GM18507 (cell line): ENCODE data around the gene CDH8.
"Not testable (repeated sequence)": the region's sequence is repeated elsewhere in the genome, so short reads cannot be mapped to it uniquely, and the experiment has no call there.

ENCODE experiments used
- DNase-seq: peaks from one replicate; pipeline ENCODE4 v3.0.0; 2011; ENCODE audit warnings: low read depth; ENCODE audit not compliant: insufficient read length; ENCODE audit errors: extremely low spot score
- FAIRE-seq: peaks from 2 replicates; lab custom pipeline; 2011; peaks lifted over from hg19 to GRCh38; lab: Jason Lieb, UNC

Gene CDH8

DNA sequence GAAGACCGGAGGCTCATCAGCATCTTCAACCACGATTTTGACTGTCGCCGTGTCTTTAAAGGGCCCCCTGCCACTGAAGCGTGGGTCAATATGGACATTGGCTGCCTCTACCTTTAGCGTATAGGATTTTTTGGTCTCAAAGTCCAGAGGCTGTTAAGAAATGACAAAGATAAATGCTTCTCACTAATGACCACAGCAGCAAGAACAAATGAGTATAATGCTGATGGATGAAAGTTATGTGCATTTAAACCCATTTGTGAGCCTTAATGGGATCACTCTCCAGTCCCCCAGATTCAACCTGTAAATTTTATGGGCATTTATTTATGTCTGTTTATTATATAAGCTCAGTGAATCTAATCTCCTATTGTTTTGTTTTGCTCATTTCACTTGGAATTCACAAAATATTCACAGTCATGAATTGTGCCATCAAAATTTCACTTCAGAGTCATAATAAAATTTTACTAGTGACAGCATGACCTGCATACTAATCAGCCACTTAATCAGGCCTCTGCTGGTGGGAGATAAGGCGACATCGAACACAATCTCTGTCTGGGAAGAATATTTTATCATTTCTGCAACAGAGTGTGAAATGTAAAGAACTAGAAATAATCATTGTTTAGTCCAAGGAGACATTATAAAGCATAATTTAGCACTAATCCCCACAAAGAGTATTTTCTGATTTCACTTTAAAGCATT is 218.5 kb downstream of the CDH8 start:
- FAIRE-seq (no peak), DNase-seq (no peak)

DNA sequence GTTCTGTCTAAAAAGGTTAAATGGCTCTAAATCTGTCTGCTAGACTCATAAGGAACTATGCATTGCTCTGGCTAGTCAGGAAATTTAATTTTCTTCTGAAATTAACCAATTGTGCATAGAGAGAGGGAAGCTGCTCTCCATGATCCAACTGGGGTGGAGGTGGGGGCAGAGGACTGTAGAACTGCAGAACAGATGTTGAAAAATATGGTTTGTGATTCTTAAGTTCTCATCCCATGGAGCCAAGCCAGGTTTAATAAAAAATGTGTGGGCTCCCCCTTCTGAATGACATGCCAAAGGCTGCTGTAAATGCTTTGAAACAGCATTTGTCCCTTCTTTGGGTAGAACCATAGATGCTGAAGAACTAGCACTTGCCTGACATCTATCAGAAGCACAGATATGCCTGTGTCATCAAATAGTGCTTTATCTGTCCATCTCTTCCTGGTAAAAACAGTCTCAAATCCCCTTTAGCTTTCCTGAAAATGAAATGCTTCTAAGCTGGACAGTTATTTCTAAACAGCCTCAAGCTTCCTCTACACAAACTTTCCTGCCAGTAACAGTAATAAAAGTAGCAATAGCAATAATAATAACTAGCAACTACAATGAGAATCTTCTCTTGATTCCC is 221.4 kb downstream of the CDH8 start:
- FAIRE-seq: no peak

DNA sequence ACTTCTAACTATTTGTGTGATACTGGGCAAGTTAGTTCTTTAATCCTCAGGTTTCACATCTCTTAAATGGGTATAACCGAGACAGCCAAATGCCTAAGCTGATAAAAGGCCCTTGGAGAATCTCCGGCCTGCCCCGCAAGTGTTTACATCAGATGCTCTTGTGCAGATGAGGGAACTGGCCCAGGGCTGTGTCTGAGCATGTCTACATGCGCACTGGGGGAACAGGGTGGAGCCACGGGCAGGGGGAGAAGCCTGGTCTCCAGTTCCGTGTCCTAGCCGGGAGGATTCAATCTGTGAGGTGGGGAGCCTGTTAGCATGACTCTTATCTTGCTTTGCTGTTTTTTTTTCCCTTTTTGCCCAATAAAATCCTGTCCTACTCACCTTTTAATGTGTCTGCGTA is 222.9 kb downstream of the CDH8 start:
- FAIRE-seq (no peak), DNase-seq (no peak)

More for the DNA sequence above, 221.4 kb downstream of the CDH8 start:
- DNase-seq: no peak

DNA sequence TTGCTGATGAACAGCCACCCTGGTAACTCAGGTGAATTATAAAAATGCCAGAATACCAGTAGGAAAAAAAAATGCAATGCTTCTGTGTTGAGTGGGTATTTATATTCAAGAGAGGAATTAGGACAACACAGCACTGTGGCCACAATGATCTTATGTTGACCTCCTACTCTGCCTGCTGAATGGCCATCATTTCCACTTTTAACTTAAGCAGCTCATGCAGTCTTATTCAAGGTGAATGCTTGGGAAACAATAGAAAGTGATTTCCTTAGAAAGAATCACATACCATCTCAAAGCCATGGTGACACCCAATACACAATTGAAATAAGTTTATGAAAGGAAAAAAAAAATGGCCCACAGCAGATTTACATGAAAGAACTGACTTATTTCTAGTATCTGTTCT is 224.0 kb downstream of the CDH8 start:
- no peak for FAIRE-seq
- DNase-seq: no peak

DNA sequence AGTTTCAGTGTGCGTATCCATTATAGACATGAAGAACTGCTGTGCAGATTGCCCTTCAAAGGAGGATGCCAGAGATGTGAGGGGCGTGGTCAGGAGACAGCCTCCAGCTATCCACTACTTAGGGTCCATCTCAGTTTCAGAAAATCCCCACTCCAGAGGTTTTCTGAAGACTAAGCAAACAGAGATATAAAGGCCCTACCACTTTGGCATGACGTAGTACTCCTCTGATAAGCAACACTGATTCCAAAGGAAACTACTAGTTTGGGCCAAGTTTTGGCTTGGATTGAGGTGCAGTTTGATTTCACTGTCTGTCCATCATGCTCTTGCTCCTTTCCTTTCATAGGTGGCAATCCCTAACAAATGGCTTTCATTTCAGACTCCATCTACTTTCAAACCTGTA is 228.7 kb downstream of the CDH8 start:
- DNase-seq (no peak), FAIRE-seq (no peak)

DNA sequence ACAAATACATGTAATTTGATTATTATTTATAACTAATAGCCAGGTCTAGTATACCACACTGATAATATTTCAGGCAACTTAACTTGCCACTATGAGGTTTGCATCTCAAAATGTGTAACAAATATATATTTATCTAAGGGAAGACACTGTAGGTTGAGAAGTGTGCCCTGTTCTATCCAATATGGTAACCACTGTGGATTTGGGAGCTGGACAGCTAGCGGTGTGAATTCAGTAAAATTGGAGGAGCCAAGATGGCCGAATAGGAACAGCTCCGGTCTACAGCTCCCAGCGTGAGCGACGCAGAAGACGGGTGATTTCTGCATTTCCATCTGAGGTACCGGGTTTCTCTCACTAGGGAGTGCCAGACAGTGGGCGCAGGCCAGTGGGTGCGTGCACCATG is 235.0 kb downstream of the CDH8 start:
- FAIRE-seq, DNase-seq: not testable (repeated sequence)

DNA sequence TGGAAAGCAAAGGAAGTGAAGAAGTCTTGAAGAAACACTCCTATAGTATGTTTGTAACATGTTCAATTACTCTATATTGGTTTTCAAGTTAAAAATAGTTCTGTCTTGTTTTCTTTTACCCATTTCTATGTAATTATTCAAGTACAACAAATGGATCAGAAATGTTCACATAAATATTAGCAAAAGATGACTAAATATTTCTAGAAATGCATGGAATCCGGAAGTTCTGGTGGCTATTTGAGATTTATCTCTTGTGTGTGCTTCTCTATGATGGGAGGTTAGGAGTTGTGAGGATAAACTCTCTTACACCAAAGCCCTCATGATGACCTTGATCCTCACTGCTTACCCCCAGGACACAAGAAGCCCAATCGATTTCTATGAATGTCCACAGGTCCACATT is 237.5 kb downstream of the CDH8 start:
- no peak for FAIRE-seq

DNA sequence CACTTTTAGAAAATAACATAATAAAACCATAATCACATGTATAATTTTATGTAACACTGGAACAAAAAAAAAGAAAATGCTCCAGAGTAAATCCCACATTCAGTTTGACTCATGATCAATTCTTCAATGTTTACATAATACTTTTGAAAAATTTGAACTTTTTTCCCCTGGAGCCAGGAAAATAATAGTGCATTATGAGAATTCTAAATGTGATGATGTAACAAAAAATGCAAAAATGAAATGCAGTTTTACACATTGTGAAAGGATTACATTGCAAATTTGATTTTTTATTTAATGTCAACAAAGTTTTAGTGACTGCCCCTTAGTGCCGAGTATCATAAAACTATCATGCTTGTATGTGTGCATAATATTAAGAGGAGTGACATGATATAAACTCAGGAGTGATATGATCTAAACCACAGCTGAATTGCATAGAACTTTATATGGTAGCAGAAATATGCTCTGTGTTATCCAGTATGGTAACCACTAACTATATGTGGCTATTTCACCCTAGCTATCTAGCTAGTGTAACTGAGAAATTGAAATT is 238.2 kb downstream of the CDH8 start:
- no peak for DNase-seq
- no peak for FAIRE-seq

More for the DNA sequence above, 237.5 kb downstream of the CDH8 start:
- DNase-seq: no peak

DNA sequence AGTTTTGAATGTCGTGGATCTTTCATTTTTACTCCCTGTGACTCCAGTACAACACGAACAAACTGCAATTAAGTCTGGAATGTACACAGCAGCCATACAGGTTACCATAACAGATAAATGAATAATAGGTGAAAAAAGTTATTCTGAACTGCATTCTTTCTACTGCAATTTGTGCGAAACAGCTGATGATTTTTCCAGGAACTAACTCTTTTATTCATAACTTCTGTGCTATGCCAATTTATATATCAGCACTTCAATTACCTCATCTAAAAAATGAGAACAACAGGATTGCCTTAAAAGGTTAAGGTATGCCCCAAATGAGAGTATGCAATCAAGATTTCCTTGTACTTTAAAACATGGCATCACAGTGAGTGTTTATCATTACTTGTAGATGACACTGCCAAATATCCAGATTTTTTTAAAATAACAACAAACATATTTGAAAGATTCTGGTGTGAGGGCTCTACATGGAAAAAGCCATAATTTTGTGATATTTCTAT is 238.9 kb downstream of the CDH8 start:
- FAIRE-seq: no peak
- DNase-seq: no peak

DNA sequence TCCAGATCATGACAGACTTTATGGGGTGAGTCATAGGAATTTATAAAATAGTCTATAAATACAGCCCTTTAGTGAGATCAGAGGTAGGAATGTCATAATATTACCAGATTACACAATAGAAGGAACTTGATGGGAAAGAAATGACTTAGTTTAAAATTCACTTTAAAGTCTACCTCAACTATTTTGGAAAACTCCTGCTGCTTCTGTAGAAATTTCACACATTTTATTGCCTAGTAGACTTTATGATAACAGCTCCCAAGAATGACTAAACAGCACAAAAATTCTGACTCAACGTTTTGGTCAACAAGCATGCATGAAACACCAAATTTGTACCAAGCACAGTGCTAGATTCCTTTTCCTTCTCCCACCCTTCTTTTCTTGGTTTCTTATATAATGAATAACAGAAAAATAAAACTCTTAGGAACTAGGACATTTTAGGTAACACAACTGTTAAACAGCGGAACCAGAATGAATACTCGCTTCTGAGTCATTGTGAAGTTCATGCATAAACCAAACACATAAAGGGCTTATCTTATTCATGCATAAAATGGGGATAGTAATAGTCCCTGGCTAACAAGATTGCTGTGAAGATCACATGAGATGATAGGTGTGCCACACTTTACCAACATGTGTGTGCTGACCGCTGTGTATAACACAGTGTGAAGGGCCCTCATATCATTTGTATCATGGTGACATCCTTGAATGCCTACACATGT is 243.9 kb downstream of the CDH8 start:
- DNase-seq (no peak), FAIRE-seq (no peak)

DNA sequence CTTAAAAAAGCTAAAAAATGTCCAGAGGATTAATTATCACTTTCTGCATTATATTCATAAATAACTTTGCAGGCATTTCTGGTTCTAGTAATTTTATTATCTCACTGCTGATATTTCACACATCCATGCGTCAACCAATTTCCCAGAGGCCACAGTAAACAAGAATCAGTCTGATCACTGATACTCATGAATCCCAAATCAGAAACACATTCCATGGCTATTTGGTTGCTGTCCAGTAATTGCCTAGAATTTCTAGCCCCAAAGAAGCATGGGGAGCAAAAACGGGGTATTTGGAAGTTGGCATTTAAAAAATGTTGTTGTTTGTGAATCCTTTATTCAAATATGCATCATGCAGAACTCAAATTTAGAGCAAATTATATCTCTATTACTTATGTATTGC is 244.8 kb downstream of the CDH8 start:
- DNase-seq (no peak), FAIRE-seq (no peak)

DNA sequence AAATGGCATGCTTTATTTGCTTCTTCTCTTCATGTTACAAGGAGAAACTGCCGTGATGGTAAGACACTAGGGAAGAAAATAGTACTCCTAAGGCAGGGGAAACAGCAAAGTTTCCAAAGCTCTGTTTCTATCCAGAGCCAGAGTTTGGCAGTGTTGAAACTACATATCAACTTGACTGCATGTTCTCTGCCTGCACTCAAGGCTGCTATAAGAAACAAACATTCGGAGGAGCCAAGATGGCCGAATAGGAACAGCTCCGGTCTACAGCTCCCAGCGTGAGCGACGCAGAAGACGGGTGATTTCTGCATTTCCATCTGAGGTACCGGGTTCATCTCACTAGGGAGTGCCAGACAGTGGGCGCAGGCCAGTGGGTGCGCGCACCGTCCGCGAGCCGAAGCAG is 254.4 kb downstream of the CDH8 start:
- not testable (repeated sequence) for DNase-seq, FAIRE-seq

DNA sequence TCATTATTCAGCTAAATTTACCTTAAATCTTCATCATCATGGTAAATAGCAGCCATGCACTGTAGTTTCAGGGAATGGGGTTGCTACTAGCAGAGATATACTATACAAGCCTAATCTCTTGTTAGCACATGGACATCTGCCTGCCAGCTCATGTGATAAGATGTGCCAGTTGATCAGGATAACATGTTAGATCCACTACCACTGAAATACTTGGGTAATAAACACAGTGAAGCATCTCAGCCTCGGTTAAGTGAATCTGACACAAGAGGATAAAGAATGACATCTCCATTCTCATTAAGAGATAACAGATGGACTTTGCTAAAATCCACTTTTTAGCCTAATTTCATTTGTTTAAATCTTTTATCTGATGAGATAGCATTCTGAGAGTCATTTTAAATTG is 256.1 kb downstream of the CDH8 start:
- FAIRE-seq (no peak), DNase-seq (no peak)

DNA sequence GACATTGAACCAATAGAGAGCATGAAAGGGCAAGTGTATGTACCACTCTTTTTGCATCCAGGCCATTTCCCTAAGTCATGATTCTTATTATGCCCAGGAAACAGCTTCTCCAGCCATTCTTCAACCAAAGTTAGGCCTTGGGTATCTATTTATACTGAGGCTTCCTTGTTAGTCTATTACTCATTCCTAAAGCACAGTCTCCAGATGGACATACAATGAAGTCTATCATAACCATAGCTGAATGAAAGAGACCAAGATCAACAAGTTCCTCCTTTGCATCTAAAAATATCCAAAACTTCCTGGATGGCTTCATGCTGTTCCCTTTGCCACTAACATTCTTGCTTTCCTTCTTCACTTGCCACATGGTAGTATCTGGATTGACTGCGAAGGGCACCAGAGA is 265.9 kb downstream of the CDH8 start:
- FAIRE-seq (no peak), DNase-seq (no peak)

DNA sequence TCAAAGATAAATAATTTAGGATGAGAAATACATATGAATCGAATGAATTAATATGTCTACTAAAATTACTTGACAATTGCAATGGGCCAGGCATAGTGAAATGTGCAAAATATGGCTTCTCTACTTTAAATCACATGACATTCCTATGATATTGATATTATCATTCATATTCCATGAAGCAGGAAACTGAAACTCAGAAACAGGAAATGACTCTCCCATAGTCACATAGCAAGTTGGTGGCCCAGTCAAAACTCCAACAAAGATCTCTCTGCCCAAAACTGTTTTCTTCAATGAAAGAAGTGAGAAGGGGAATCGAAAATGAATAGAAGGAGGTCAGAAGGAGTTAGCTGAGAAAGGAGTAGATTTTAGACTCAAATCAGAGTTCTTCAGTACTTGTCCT is 272.2 kb downstream of the CDH8 start:
- FAIRE-seq (no peak), DNase-seq (no peak)

DNA sequence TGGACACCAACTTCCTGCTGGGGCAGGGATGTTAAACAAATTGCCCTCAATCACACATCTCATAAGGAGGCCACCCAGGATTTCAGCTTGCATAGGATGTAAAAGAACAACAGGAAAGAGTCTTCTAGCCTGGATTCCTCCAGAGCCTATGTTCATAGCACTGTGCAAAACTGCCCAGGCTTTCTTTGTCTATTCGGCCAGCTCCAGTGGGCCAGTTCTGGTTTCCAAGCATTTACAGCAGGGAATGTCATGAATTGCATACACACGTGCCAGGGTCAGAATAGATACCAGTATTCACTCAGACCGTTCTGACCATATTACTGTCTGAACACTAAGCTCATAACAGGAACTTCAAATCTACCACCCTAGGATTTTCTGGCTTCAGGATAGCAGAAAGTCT is 273.2 kb downstream of the CDH8 start:
- FAIRE-seq (no peak), DNase-seq (no peak)

DNA sequence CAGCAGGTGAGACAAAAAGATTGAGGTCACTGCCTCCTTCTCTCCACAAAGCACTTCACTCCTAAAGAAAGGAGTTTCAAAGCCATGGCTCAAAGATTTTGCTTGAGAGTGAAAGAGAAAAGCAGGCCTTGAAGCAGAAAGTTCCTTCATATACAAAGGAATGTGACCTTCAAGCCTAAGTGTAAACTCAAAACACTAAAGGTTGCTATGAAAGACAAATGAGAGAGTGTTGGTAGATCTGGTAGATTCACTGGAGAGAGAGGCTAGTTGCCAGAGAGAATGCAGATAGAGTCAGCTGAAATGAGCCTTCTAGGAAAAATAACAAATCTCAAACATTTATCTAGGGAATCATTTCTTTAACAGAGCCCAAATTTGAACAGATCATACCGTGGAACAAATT is 305.2 kb downstream of the CDH8 start:
- FAIRE-seq (no peak), DNase-seq (no peak)

DNA sequence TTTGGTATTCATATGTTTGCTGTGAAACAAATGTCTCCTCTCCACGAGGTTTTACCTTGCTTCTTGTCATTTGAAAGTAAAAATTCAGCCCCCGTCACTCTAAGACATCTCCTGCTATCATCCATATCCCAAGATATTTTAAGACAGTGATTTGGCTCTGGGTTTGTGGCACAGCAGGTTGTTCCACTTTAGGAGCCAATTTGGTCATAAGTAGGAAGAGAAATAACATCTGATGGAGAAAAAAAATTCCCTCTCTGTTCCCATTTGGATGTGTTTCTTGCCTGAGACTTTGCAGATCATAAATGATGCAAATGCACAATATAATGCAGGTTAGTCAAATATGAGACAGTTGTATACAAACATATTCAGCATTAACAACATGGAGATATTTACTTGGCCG is 309.5 kb downstream of the CDH8 start:
- no peak for FAIRE-seq
- DNase-seq: no peak

DNA sequence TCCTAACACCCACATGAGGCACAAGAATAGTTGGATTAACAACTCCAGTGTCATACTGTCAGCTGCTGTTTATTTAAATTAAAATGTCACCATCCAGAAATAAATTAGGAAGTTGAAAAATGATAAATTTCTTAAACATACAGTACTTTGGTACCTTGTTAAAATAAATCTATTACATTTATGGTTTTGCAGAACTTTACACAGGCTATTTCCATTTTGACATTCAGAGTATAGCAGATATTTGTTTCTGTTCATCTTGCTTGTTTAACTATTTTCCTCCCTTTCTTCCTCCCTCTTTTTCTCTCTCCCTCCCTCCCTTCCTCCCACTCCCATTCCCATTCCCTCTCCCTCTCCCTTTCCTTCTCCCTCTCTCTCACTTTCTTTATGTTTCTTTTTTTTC is 310.1 kb downstream of the CDH8 start:
- DNase-seq (no peak), FAIRE-seq (no peak)

DNA sequence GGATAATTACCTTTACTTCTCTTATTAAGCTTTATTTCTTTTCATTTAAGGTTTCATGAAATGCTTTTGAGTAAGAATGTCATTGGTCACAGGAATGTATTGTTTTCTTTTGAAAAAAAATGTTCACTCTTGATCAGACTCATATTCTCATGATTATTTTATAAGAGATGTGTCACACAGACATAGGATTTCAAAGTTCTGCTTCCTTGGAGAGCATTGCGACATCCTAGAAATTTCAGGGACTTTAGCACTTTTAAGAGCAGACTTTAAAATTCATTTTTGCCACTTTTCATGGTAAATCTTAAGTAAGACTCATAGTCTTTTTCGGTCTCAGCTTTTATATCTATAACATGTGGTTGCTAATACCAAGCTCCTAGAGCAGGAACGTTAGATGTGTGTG is 314.7 kb downstream of the CDH8 start:
- FAIRE-seq (no peak), DNase-seq (no peak)
